Activated T-cell treated with anti-CD3 and anti-CD28 coated beads, Interleukin-2, amount 50 U/mL, for 24 hours (primary cell): ENCODE data around the gene SMG6.

Experiments used
- DNase-seq: peaks from one replicate; pipeline ENCODE4 v3.0.0-alpha.2; 2020
- H3K27ac Mint-ChIP-seq: 2 replicates; pipeline ENCODE4 v1.8.0; 2020; ENCODE audit warnings: mild to moderate bottlenecking, mixed read lengths
- H3K27me3 Mint-ChIP-seq: 2 replicates; pipeline ENCODE4 v1.8.0; 2020; ENCODE audit warnings: mixed read lengths
- H3K36me3 Mint-ChIP-seq: 2 replicates; pipeline ENCODE4 v1.8.0; 2020; ENCODE audit warnings: low read depth, mixed read lengths
- H3K4me1 Mint-ChIP-seq: 2 replicates; pipeline ENCODE4 v1.8.0; 2020; ENCODE audit warnings: low read depth, mixed read lengths
- H3K4me3 Mint-ChIP-seq: 2 replicates; pipeline ENCODE4 v1.8.0; 2020; ENCODE audit warnings: mild to moderate bottlenecking, moderate library complexity, mixed read lengths
- H3K9me3 Mint-ChIP-seq: 2 replicates; pipeline ENCODE4 v1.8.0; 2020; ENCODE audit warnings: mixed read lengths

The SMG6 gene

GRCh38 chr17:2138761-2139160 is 164.8 kb downstream of the SMG6 start:
- H3K27me3 Mint-ChIP-seq: no peaks in the 10 kb centered on the region
- no peak overlapping the region for H3K4me3 Mint-ChIP-seq
- DNase-seq: no peak
- no peaks in the 10 kb centered on the region for H3K9me3 Mint-ChIP-seq
- H3K27ac Mint-ChIP-seq: peak overlapping the region; percentile 86
- peaks cover 34% of the 10 kb centered on the region for H3K36me3 Mint-ChIP-seq
- peaks cover 34% of the 10 kb centered on the region for H3K4me1 Mint-ChIP-seq

- Mint-ChIP-seq H3K4me3 (no peak overlapping the region), H3K27me3 (no peaks in the 10 kb centered on the region), H3K4me1 (peaks cover 30% of the 10 kb centered on the region), H3K9me3 (no peaks in the 10 kb centered on the region), H3K36me3 (peaks cover 33% of the 10 kb centered on the region), H3K27ac (peak overlapping the region; percentile 86)
- DNase-seq: no peak
Measured at GRCh38 chr17:2138318-2138717, 165.3 kb downstream of the SMG6 start.

GRCh38 chr17:2137342-2138098 is 166.1 kb downstream of the SMG6 start:
- H3K9me3 Mint-ChIP-seq: no peaks in the 10 kb centered on the region
- H3K36me3 Mint-ChIP-seq: peaks cover 33% of the 10 kb centered on the region
- H3K27ac Mint-ChIP-seq: peak overlapping the region; percentile 86
- no peak overlapping the region for H3K4me3 Mint-ChIP-seq
- peaks cover 27% of the 10 kb centered on the region for H3K4me1 Mint-ChIP-seq
- no peaks in the 10 kb centered on the region for H3K27me3 Mint-ChIP-seq
- DNase-seq: no peak

- Mint-ChIP-seq H3K36me3 (peaks cover 33% of the 10 kb centered on the region), H3K27me3 (no peaks in the 10 kb centered on the region), H3K27ac (peak overlapping the region; percentile 53), H3K4me3 (no peak overlapping the region), H3K9me3 (no peaks in the 10 kb centered on the region), H3K4me1 (peaks cover 27% of the 10 kb centered on the region)
- DNase-seq: no peak
Measured at GRCh38 chr17:2136241-2136640, 167.3 kb downstream of the SMG6 start.

- Mint-ChIP-seq H3K4me1 (peaks cover 17% of the 10 kb centered on the region), H3K27me3 (no peaks in the 10 kb centered on the region), H3K4me3 (no peak overlapping the region), H3K27ac (no peak overlapping the region), H3K9me3 (no peaks in the 10 kb centered on the region), H3K36me3 (peaks cover 23% of the 10 kb centered on the region)
- DNase-seq: no peak
Measured at GRCh38 chr17:2128011-2128410, 175.6 kb downstream of the SMG6 start.

- H3K9me3 Mint-ChIP-seq: no peaks in the 10 kb centered on the region
- H3K27me3 Mint-ChIP-seq: no peaks in the 10 kb centered on the region
- no peak overlapping the region for H3K4me3 Mint-ChIP-seq
- H3K27ac Mint-ChIP-seq: no peak overlapping the region
- peaks cover 32% of the 10 kb centered on the region for H3K36me3 Mint-ChIP-seq
- H3K4me1 Mint-ChIP-seq: peaks cover 23% of the 10 kb centered on the region
- no peak for DNase-seq
Measured at GRCh38 chr17:2125013-2125535, 178.5 kb downstream of the SMG6 start.

- Mint-ChIP-seq H3K4me3 (no peak overlapping the region), H3K27me3 (no peaks in the 10 kb centered on the region), H3K36me3 (peaks cover 37% of the 10 kb centered on the region), H3K4me1 (peaks cover 23% of the 10 kb centered on the region), H3K27ac (peak overlapping the region; percentile 48), H3K9me3 (no peaks in the 10 kb centered on the region)
- no peak for DNase-seq
Measured at GRCh38 chr17:2124391-2124790, 179.2 kb downstream of the SMG6 start.

GRCh38 chr17:2123375-2124251 is 180.0 kb downstream of the SMG6 start:
- Mint-ChIP-seq H3K9me3 (no peaks in the 10 kb centered on the region), H3K27me3 (no peaks in the 10 kb centered on the region), H3K4me1 (peaks cover 23% of the 10 kb centered on the region), H3K27ac (peak overlapping the region; percentile 48), H3K4me3 (no peak overlapping the region), H3K36me3 (peaks cover 36% of the 10 kb centered on the region)
- DNase-seq: no peak

GRCh38 chr17:2122641-2123302 is 180.8 kb downstream of the SMG6 start:
- peak overlapping the region; percentile 24 for H3K27ac Mint-ChIP-seq
- DNase-seq: no peak

GRCh38 chr17:2120586-2121335 is 182.8 kb downstream of the SMG6 start:
- H3K4me1 Mint-ChIP-seq: peaks cover 23% of the 10 kb centered on the region
- no peaks in the 10 kb centered on the region for H3K27me3 Mint-ChIP-seq

More at GRCh38 chr17:2122641-2123302, 180.8 kb downstream of the SMG6 start:
- Mint-ChIP-seq H3K27me3 (no peaks in the 10 kb centered on the region), H3K4me1 (peaks cover 23% of the 10 kb centered on the region), H3K4me3 (no peak overlapping the region), H3K36me3 (peaks cover 30% of the 10 kb centered on the region), H3K9me3 (no peaks in the 10 kb centered on the region)

GRCh38 chr17:2113279-2113622 is 190.3 kb downstream of the SMG6 start:
- Mint-ChIP-seq H3K4me1 (peaks cover 12% of the 10 kb centered on the region), H3K27me3 (no peaks in the 10 kb centered on the region), H3K9me3 (no peaks in the 10 kb centered on the region), H3K27ac (no peak overlapping the region), H3K36me3 (peaks cover 12% of the 10 kb centered on the region), H3K4me3 (no peak overlapping the region)
- DNase-seq: no peak

More at GRCh38 chr17:2120586-2121335, 182.8 kb downstream of the SMG6 start:
- DNase-seq: no peak
- Mint-ChIP-seq H3K9me3 (no peaks in the 10 kb centered on the region), H3K36me3 (peaks cover 23% of the 10 kb centered on the region), H3K4me3 (no peak overlapping the region), H3K27ac (no peak overlapping the region)

GRCh38 chr17:2111691-2112090 is 191.9 kb downstream of the SMG6 start:
- Mint-ChIP-seq H3K4me3 (no peak overlapping the region), H3K36me3 (peaks cover 18% of the 10 kb centered on the region), H3K4me1 (peaks cover 14% of the 10 kb centered on the region), H3K27ac (peak overlapping the region; percentile 8), H3K9me3 (no peaks in the 10 kb centered on the region), H3K27me3 (no peaks in the 10 kb centered on the region)
- no peak for DNase-seq

GRCh38 chr17:2110436-2110835 is 193.1 kb downstream of the SMG6 start:
- Mint-ChIP-seq H3K9me3 (no peaks in the 10 kb centered on the region), H3K36me3 (peaks cover 18% of the 10 kb centered on the region), H3K27me3 (no peaks in the 10 kb centered on the region), H3K27ac (no peak overlapping the region), H3K4me3 (no peak overlapping the region), H3K4me1 (peaks cover 18% of the 10 kb centered on the region)
- no peak for DNase-seq

- Mint-ChIP-seq H3K4me1 (peaks cover 21% of the 10 kb centered on the region), H3K9me3 (no peaks in the 10 kb centered on the region), H3K4me3 (no peak overlapping the region), H3K36me3 (peaks cover 28% of the 10 kb centered on the region), H3K27me3 (no peaks in the 10 kb centered on the region), H3K27ac (no peak overlapping the region)
- no peak for DNase-seq
Measured at GRCh38 chr17:2108170-2108569, 195.4 kb downstream of the SMG6 start.
